ENCODE measurements around the gene UROS. TPM values are rescaled to one million over a fixed set of nuclear protein-coding genes. Genes with fewer than 3 reads are reported as not detected.

The UROS gene
- total and polyA plus RNA-seq, 2 donors: 32.3 to 45.6 TPM

DNA sequence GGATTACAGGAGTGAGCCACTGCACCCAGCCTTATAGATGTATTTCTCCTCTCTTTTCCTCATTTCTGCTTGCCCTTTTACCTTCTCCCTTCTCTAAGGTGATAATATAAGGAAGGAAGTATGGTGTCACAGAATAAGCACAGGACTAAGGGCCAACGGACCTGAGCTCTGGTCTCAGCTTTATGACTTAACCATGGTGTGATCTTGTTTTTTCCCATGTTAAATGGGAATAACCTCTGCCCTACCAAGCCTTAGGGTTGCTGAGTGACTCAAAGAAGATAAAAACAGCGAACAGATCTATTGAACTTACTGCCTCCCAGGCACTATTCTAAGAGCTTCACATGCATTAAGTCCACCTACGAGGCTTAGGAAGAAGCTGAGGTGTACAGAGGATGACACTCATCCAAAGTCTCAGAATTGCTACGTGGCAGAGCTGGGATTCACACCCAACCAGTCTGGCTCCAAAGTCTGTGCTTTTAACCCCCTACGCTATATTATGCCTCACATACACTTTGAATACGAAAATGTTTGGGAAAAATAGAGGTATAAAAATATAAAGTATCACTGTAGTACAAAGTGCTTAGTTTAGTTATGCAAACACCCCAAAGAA lies 5.6 kb downstream of the UROS start:
- Histone ChIP-seq H3K27ac (ENCODE audit: low read depth) (no peak overlapping the region), H3K4me1 (ENCODE audit: insufficient read depth) (no peaks in the 10 kb centered on the region), H3K36me3 (ENCODE audit: insufficient read depth) (no peaks in the 10 kb centered on the region), H3K4me3 (ENCODE audit: low read depth, low read length) (no peak overlapping the region)
- 84% methylated on average over 6 of the region's 6 CpGs for WGBS
- DNase-seq (ENCODE audit: extremely low spot score): no peak

DNA sequence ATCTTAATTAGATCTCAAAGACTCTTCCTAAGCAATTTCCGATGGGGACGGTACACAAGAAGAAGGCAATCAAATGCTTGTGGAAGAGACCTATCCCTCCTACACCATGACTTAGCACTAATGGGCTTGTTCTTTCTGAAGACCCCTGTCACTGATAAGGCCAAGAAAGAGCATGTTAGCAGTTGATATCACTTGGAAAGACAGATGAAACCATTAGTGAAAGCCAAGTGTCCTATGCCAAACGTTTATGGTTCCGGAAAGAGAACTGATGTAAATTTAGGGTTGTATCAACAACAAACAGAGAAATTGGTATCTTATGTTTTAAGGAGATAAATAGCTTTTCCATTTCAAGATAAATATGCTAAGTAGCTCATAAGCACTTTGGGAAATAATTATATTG lies 6.5 kb downstream of the UROS start:
- 87% methylated on average over 4 of the region's 4 CpGs for WGBS
- Histone ChIP-seq H3K27ac (ENCODE audit: low read depth) (no peak overlapping the region), H3K36me3 (ENCODE audit: insufficient read depth) (no peaks in the 10 kb centered on the region), H3K4me1 (ENCODE audit: insufficient read depth) (no peaks in the 10 kb centered on the region), H3K4me3 (ENCODE audit: low read depth, low read length) (no peak overlapping the region)
- no peak for DNase-seq (ENCODE audit: extremely low spot score)

DNA sequence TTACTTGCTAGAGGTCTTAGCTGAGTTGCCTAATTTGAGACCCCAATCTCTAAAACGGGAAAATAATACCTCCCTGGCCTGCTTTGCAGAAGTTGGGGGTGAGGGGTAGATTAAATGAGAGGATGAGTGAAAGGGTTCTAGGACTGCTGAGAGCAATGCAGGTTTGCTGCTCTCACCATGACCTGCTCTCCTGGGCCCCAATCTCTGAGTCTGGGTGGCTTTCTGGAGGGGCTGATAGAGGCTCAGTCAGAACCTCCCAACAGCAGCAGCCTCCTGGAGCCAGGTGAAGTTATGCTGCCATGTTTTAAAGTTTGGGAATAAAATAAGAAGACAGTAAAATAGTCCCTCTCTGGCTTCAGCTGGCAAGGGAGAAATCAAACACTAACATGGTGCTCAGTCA lies 7.3 kb downstream of the UROS start:
- H3K36me3 ChIP-seq (ENCODE audit: insufficient read depth): no peaks in the 10 kb centered on the region

DNA sequence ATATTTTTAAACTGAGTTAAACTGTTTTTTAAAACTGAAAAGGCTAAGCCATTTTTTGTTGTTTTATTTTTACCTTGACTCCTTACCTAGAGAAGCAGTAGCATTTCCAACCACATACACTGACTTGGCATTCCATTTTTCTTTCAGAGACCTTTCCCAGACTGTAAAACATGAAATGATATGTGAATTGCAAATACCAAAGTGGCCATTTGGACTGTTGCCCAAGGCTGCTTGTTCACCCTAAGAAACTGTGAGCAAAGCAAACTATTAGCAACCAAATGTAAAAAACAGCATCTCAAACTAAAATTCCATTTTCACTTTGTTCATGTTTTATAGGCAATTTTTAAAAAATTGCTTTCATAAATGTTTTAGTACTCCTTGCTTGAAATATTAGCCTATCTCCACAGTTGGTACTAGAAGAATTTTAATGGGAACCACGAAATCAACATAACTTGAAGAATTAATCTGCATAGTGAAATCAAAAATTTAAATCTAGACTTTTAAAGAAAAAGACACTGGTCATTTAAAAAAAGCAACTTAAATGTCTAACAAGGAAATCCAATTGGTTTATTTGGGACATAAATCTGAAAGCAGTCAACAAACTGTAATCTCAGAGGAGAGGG lies 10.8 kb downstream of the UROS start:
- no peaks in the 10 kb centered on the region for H3K36me3 ChIP-seq (ENCODE audit: insufficient read depth)
- no peaks in the 10 kb centered on the region for H3K4me1 ChIP-seq (ENCODE audit: insufficient read depth)
- no peak overlapping the region for H3K4me3 ChIP-seq (ENCODE audit: low read depth, low read length)
- WGBS: 91% methylated on average over 1 of the region's 1 CpG
- no peak for DNase-seq (ENCODE audit: extremely low spot score)
- H3K27ac ChIP-seq (ENCODE audit: low read depth): no peak overlapping the region

More for the DNA sequence above, 7.3 kb downstream of the UROS start:
- DNase-seq (ENCODE audit: extremely low spot score): no peak
- WGBS: 0% methylated on average over 1 of the region's 1 CpG
- Histone ChIP-seq H3K27ac (ENCODE audit: low read depth) (no peak overlapping the region), H3K4me1 (ENCODE audit: insufficient read depth) (no peaks in the 10 kb centered on the region), H3K4me3 (ENCODE audit: low read depth, low read length) (no peak overlapping the region)

DNA sequence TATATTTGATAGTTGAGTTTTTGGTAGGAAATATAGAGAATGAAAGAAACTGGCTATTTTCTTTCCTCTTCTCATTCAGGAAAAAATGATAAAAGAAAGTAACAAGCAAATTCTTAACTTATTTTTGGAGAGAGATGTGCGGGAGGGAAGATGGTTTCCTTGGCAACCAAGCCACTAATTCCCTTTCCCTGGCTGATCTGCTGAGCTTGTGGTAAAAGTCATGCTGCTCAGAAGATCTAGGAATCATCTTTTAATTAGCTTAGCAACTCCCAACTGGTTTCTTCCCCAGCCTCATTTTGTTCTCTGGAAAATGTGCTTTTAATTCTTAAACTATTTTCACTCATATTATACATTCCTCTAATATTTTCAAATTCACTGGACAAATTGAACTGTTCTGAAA lies 11.8 kb downstream of the UROS start:
- no peaks in the 10 kb centered on the region for H3K4me1 ChIP-seq (ENCODE audit: insufficient read depth)
- DNase-seq (ENCODE audit: extremely low spot score): no peak
- 79% methylated on average over 1 of the region's 1 CpG for WGBS
- H3K4me3 ChIP-seq (ENCODE audit: low read depth, low read length): no peak overlapping the region
- H3K27ac ChIP-seq (ENCODE audit: low read depth): no peak overlapping the region
- H3K36me3 ChIP-seq (ENCODE audit: insufficient read depth): no peaks in the 10 kb centered on the region

DNA sequence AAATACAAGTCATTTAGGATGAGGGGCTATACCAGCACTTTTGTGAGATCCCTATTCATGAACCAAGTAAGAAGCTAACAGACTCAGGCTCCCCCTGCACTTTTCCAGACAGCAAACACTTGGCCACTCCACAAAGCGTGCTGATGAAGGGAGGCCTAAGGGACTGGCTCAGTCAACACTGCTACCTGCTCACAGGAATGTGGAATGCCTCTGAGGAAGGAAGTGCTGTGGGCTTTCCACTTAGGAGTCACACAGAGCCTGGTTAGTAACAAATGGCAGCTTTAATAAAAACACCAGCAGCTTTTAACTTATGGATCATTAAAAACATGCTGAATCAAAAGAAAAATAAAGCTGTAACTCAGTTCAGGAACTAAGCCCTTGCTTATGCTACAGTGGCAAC lies 15.0 kb downstream of the UROS start:
- DNase-seq (ENCODE audit: extremely low spot score): no peak
- Histone ChIP-seq H3K4me3 (ENCODE audit: low read depth, low read length) (no peak overlapping the region), H3K4me1 (ENCODE audit: insufficient read depth) (no peaks in the 10 kb centered on the region), H3K36me3 (ENCODE audit: insufficient read depth) (no peaks in the 10 kb centered on the region), H3K27ac (ENCODE audit: low read depth) (no peak overlapping the region)
- 78% methylated on average over 1 of the region's 1 CpG for WGBS

DNA sequence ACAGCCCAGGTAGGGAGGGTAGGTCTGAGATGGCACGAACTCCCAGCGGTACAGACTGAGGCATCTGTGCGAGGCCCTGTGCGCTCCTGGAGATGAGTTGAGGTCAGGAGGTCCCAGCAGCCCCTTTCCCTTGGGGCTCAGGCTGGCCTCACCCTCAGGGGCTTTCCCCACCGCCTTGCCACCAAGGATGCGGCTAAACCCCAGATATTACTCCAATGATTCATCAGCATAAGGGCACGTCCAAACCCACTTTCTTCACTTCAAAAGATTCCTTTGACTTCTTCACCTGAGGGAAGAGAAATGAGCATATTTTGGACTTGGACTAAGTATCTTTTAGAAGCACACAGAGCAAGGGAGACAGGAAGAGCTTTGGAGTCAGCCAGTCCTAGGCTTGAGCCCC lies 20.3 kb downstream of the UROS start:
- H3K27ac ChIP-seq (ENCODE audit: low read depth): no peak overlapping the region
- H3K4me3 ChIP-seq (ENCODE audit: low read depth, low read length): no peak overlapping the region
- H3K4me1 ChIP-seq (ENCODE audit: insufficient read depth): no peaks in the 10 kb centered on the region
- no peak for DNase-seq (ENCODE audit: extremely low spot score)
- WGBS: 95% methylated on average over 7 of the region's 7 CpGs
- no peaks in the 10 kb centered on the region for H3K36me3 ChIP-seq (ENCODE audit: insufficient read depth)

DNA sequence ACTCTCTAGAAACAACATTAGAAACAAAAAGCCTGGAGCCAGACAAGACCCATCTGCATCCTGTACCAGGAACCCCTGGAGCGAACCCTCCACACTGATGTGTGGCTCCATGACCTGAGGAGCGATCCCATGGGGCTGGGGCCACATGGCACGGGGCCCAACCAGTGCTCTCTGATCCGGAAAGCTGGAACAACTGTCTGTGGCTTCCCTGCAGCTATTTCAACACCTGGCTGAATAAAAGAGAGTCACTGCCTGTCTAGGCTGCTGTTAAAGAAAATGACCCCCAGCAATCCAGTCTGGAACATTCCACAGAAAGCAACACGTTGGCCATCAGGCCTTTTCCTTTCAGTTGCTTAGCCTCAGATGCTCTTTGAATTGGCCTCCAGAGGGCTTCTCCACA lies 20.9 kb downstream of the UROS start:
- H3K36me3 ChIP-seq (ENCODE audit: insufficient read depth): no peaks in the 10 kb centered on the region
- no peak overlapping the region for H3K27ac ChIP-seq (ENCODE audit: low read depth)
- WGBS: 82% methylated on average over 5 of the region's 5 CpGs
- no peak overlapping the region for H3K4me3 ChIP-seq (ENCODE audit: low read depth, low read length)
- no peaks in the 10 kb centered on the region for H3K4me1 ChIP-seq (ENCODE audit: insufficient read depth)
- DNase-seq (ENCODE audit: extremely low spot score): no peak

DNA sequence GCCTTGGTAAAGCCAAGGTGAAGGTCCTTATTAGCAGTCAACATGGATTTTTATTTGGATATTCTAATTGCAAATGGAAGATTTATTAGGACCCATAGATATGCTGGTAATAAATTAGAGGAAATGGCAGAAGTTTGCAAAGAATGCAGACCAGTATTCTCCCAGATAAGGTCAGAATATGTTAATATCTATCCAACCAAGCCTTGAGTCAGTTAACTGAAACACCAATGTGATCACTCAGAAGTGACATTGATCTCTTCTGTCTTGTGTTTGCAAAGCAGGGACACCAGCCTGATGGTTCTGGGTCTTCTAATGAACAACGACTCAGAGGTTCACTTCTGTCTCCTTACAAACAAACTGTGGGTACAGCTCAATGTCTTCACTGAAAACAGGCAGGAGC lies 21.5 kb downstream of the UROS start:
- no peaks in the 10 kb centered on the region for H3K36me3 ChIP-seq (ENCODE audit: insufficient read depth)
- no peak overlapping the region for H3K27ac ChIP-seq (ENCODE audit: low read depth)
- 89% methylated on average over 1 of the region's 1 CpG for WGBS
- no peaks in the 10 kb centered on the region for H3K4me1 ChIP-seq (ENCODE audit: insufficient read depth)
- no peak overlapping the region for H3K4me3 ChIP-seq (ENCODE audit: low read depth, low read length)
- DNase-seq (ENCODE audit: extremely low spot score): no peak

DNA sequence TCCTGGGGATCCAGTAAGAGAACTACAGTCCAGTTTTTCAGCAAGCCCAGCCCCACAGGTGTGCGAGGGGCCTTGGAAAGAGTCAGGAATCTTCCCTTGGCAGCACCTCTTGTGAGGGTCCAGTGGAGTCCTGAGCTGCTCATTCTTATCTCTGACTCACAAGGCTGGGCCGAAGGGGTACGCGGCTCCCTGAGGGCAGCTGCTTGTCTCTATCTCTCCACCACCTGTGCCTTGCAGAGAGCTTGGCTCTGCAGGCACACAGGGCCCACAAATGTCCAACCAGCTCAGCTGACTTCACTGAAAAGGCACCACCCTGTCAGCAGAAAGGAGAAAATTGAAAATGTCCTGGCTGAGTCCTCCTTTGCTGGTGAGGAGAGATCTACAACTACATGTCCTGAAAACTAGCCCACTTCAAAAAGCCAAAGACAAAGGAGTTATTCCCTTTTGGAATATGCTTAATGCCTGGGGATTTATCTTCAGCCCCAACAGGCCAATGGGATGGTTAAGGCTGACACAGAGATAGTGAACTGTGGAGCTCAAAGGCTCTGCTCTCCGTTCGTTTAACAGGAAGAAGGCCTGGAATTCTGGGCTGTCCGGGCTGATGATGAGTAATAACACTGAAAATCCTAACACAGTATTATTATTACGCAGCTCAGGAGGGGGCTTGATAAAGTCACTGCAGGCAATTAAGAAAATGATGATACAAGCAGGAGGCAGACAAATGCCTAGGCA lies 23.4 kb downstream of the UROS start:
- no peaks in the 10 kb centered on the region for H3K36me3 ChIP-seq (ENCODE audit: insufficient read depth)

DNA sequence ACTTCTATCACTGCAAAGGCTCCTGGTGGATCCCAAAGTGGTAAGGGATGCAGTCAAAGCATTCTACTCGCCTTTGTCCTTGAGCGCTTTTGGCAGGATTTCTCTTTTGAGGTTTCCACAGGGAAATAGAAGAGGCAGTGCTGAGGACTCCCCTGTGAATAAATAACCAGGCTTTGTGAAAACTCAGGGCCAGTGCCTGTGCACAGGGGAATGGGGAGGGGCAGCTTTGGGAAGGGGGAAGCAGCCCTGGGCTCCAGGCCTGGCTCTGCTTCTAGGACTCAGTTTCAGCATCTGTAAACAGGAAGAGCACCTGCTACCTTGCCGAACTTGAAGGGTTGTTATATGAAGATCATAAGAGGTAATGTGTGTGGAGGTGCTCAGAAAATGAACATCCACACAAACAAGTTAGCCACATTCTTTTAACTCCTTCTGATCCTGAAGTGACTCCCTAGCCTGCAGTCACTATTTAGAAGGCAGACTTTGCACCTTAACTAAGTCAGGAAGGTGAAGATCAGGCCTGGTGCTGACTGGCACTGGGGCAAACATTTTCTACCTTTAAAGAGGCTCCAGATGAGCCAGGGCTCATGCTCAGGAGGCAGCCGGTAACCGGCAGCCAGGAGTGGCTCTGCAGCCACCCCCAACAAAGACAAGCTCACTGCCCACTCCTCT lies 24.9 kb downstream of the UROS start:
- H3K4me1 ChIP-seq (ENCODE audit: insufficient read depth): no peaks in the 10 kb centered on the region
- no peaks in the 10 kb centered on the region for H3K36me3 ChIP-seq (ENCODE audit: insufficient read depth)
- no peak for DNase-seq (ENCODE audit: extremely low spot score)
- 56% methylated on average over 5 of the region's 5 CpGs for WGBS
- no peak overlapping the region for H3K4me3 ChIP-seq (ENCODE audit: low read depth, low read length)
- H3K27ac ChIP-seq (ENCODE audit: low read depth): no peak overlapping the region

More for the DNA sequence above, 23.4 kb downstream of the UROS start:
- Histone ChIP-seq H3K4me3 (ENCODE audit: low read depth, low read length) (no peak overlapping the region), H3K27ac (ENCODE audit: low read depth) (no peak overlapping the region), H3K4me1 (ENCODE audit: insufficient read depth) (no peaks in the 10 kb centered on the region)
- 89% methylated on average over 8 of the region's 8 CpGs for WGBS
- no peak for DNase-seq (ENCODE audit: extremely low spot score)

DNA sequence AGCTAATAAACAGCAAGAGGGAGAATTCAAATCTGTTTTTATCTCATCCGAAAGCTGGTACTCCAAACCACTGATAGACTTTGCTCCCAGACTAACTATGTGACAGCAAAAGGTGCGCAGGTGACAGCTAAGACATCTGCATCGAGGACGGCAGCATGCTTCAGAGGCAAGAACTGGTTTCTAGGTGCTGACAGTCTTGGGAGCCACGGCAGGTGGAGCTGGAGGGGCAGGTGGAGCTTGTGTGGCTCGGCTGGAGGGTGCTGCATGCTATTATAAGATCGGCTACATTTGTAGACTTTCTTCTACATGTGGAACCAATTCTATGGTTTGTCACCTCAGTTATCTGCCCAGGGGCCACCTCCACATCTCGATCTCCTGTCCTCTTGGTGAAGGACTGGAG lies 25.6 kb downstream of the UROS start:
- WGBS: 94% methylated on average over 8 of the region's 8 CpGs
- Histone ChIP-seq H3K36me3 (ENCODE audit: insufficient read depth) (no peaks in the 10 kb centered on the region), H3K27ac (ENCODE audit: low read depth) (no peak overlapping the region), H3K4me1 (ENCODE audit: insufficient read depth) (no peaks in the 10 kb centered on the region), H3K4me3 (ENCODE audit: low read depth, low read length) (no peak overlapping the region)
- no peak for DNase-seq (ENCODE audit: extremely low spot score)

DNA sequence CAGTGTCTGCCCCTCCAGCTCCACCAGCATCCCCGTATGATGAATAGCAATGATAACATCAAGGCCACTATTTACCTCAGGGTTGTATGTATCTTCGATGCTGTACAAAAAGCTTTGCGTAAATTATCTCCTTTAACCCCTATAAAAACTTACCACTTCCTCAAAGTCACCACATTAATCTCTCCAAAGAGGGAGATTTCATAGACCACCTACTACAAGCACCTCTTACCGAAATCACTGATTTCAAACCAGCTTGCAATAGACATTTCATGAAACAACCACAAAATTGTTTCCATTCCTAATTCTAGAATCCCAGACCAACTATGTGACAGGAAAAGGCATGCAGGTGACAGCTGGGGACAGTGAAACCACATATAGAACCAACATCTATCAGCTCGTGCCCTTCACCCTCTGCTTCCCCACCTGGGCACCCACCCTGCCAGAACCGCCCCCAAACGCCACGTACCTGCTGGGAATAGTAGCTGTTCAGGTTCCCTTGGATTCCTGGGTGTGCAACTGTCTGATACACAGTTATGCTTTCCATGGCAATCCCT lies 27.3 kb downstream of the UROS start:
- Histone ChIP-seq H3K27ac (ENCODE audit: low read depth) (no peak overlapping the region), H3K4me1 (ENCODE audit: insufficient read depth) (no peaks in the 10 kb centered on the region), H3K36me3 (ENCODE audit: insufficient read depth) (peaks cover 2% of the 10 kb centered on the region), H3K4me3 (ENCODE audit: low read depth, low read length) (no peak overlapping the region)
- 65% methylated on average over 8 of the region's 8 CpGs for WGBS
- no peak for DNase-seq (ENCODE audit: extremely low spot score)

Data from urinary bladder (tissue), 4 donors.